GM19035 (cell line): ENCODE measurements around the gene DYNC1I2.
"Not testable (repeated sequence)": the region's sequence is repeated elsewhere in the genome, so short reads cannot be mapped to it uniquely, and the experiment has no call there.

Experiments used
- ATAC-seq: cut with Tn5 transposase; IDR thresholded peaks from one replicate; pipeline ENCODE4 v1.9.1; 2021; ENCODE audit not compliant: unreplicated experiment

DYNC1I2 gene

DNA sequence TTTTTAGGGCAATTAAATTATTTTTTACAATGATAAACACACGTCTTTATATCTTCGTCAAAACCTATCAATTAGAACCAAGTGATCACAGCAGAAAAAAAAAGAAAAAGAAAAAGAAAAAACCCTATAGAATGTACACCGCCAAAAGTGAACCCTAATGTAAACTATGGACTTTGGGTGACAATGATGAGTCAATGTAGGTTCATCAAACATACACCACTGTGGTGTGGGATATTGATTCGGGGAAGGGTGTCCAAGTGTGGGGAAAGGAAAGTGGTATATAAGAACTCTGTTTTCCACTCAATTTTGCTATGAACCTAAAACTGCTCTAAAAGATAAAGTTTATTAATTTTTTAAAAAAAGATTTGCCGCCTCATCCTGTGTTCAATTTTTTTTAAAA lies 85.1 kb downstream of the DYNC1I2 start:
- ATAC-seq: no peak

DNA sequence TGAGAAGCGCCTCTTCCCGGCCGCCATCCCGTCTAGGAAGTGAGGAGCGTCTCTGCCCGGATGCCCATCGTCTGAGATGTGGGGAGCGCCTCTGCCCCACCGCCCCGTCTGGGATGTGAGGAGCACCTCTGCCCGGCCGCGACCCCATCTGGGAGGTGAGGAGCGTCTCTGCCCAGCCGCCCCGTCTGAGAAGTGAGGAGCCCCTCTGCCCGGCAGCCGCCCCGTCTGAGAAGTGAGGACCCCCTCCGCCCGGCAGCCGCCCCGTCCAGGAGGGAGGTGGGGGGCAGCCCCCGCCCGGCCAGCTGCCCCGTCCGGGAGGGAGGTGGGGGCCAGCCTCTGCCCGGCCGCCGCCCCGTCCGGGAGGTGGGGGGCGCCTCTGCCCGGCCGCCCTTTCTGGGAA lies 87.3 kb downstream of the DYNC1I2 start:
- not testable (repeated sequence) for ATAC-seq

DNA sequence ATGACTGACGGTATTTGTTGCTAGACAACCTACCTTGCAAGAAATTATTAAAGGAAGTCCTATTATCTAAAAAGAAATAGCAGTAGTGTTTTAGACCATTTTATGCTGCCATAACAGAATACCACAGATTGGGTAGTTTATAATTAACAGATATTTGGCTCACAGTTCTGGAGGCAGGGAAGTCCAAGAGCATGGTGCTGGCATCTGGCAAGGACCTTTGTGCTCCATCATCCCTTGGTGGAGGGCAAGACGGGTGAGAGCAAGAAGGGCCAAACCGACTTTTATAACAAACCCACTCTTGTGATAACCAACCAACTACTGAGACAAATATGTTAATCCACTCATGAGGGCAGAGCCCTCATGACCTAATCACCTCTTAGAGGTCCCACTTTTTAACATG lies 91.2 kb downstream of the DYNC1I2 start:
- no peak for ATAC-seq

DNA sequence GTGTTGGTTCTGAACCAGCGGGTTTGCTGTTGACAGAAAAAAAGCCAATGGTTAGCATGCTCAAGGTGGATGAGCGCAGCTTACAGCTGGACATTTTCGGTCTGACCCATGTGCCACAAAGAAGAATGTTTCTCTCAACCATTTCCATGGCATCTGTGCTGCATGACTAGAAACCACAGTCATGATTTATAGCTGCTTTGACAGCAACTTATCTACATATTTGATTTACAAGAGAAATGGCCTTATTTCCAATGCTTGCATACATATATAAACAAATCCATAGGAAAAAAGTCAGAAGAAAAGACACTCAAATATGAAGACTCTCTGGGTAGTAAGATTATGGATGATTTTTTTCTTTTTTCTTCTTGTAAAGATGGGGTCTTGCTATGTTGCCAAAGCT lies 98.2 kb downstream of the DYNC1I2 start:
- ATAC-seq: no peak

DNA sequence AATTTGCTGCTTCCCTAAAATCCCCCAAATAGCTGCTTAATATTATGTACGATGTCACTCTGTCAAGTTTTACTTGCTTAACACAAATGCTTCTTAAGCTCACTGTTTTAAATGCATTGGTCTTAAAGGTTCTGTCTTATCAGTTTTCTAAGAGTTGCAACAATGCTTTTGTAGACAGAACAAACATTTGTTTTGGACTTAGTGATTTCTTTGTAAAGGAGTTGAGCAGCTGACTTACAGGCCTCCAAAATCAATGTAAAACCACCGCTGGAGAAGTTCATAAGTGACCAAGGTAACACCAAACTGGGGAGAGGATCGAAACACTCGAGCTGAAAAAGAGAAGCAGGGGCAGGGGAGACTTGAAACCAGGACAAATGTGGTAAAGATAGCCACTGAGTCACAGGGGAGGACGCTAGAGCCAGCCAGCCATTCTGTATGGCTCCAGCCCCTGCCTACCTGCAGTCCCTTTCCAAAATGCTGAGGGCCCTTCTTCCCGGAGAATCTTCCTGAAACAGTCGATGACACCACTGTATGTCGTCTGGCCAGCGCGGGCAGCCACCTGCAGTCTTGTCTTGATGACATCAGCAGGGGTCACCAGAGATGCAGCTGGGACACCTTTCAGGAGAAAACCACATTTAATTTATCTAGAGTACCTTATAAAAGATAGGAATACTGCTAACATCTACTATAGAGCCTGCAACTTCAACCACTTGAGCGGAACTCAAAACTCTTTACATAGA lies 100.2 kb downstream of the DYNC1I2 start:
- ATAC-seq: no peak

DNA sequence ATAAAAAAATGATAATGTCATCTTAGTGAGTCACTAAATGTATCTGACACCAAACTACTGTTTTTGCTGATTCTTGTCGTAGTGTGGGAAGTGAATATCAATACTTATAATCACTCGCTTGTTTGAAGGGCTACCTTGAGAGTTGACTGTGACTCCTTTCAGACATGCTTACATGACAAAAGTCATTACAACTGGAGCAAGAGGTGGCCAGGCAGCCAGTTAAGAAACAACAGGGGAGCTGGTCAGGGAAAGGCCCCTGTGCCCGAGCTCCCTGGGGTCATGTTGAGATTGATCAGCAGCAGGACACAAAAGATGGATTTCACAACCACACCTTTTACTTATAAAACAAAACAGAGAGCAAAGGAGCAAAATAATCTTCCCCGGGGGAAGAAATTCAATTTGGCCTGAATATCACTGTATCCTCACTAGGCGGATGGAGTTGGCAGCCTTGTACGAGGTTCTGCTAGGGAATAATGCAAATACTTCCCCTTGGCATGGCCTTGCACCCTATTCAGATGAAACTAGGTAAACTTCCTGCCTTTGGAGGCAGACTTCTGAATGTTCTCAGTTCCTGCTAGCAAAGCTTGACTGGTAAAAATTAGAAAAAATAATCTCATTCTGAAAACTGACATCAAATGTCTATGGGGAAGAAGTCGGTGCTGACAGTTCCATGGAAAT lies 101.2 kb downstream of the DYNC1I2 start:
- ATAC-seq: no peak

DNA sequence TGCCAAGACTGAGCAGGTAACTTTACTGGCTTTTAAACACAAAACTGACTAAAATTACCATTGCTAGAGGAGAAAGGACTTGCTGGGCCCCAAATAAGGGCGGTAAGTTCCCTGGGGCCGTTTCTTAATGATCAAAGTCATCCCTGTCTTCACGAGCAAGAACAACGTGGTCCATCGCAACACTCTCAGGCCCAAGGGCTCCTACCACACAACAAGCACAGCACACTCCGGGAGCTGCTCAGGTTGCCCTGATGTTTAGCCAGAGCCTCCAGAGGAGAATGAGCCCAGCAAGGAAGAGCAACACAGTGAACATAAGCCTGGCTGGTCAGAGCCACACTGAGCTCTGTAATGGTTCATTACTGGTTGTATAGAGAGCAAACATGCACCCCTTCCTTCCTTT lies 102.7 kb downstream of the DYNC1I2 start:
- ATAC-seq: no peak

DNA sequence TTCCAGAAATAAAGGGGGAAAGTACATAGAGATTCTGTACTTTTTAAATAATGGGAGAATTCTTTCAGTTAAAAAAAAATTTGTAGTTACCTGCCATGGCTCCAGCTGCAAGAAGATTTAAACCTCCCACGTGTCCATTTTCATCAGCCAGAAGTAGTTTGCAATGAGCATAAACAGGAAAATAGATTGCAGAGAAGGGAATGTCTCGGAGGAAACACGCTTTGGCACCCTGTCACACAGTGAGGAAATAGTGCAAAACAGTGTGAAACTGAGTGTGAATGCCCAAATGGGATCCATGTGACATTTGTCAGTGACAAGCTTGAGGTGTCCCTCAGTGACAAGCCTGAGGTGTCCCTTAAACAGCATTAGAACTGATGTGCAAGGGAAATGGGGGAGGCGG lies 104.1 kb downstream of the DYNC1I2 start:
- no peak for ATAC-seq

DNA sequence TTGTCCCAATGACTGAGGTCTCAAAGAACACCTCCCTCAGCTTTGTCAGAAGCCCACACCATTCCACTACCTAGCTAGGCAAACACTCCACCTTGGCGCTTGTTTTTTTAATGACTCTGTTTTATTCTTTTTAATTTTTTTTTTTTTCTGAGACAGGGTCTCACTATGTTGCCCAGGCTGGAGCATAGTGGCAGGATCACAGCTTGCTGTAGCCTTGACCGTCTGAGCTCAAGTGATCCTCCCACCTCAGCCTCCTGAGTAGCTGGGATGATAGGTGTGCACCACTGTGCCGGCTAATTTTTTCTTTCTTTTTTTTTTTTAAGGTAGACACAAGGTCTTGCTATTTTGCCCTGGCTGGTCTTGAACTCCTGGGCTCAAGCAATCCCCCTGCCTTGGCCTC lies 104.9 kb downstream of the DYNC1I2 start:
- no peak for ATAC-seq

DNA sequence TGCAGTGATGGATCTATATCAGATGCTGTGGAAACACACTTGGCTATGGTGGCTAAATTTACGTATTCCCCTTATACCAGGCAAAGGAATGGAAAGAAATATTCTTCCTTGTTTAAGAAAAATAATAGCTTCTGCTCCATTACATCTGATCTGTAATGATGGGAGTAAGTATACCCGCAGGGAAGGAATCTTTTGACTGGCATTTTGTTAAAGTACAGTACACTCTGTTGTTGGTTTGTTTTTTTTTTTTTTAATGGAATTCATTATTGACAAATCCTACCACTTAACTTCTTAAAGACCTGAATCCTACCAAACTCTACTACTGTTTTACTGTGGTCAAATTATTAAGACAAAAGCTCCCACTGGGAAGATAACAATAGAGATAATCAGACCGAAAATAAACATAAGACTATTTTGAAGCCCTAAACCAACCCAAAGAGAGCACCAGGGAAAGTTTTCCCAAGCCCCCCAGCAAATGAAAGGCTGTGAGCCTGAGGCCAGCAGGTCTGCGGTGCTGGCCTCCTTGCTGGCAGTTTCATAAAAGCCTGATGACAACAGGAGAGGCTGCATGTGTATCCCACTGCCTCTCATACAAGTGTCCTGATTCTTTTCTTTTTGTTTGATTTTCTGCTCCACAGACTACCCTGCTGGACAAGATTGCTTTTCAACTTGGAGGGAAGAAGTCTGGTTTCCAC lies 105.8 kb downstream of the DYNC1I2 start:
- ATAC-seq: no peak

DNA sequence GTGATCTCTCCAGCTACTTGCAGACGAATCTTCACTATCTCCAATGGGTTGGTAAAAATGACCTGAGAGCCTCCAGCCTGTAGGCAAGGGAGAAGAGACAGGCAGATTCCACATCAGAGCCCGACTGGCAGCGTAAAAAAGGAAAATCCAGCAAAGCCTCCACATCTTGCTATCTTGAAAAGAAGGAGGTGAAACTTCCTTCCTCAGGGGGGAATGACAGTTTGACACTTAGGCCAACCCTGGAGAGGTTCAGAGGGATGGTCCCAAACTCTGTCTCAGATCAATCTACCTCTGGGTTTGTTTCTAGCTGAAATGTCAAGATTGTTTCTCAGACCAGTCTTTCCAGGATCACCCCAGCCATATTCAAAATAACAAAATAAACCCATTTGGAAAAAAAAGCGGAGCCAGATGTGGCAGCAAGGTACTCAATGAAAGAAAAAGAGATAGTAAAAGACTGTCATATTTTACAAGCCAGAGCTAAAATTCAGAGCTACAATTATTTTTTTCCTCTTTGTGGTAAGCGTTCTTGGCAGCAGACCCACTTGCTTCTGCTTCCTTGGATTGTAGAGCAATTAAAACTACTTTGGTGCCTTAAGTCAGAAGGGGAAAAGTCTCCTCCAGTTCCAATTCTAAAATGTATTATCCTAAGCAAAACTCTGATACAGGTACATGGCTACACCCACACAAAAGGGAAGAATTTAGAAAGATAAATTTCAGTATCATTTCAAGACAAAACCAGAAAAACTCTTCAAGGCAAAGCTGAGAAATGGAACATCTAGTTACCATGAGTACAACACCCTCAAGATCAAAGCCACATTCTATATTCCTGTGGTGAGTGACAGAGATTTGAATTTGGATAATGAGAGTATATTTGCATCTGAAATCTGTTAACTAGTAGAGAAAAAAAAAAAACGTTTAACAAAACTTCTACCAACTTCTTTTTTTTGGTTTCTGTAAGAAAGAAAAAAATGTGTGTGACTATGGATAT lies 106.7 kb downstream of the DYNC1I2 start:
- no peak for ATAC-seq

DNA sequence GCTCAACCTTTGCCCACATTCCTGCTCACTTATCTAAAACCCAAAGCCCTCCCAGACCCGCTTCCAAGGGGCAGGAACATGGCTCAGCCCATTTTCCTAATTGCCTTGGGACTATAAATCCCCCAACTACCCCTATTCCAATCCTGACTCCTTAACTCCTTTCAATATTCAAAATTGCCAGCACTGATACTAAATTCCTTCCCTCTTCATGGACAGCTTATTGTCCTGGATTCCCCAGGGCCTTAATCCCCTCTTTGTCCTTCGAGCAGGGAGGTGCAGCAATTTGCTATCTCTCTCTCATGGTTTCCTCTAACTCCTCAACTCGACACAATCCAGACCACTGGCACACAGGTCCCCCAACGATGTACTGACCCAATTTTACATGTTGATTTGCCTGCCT lies 107.6 kb downstream of the DYNC1I2 start:
- no peak for ATAC-seq
